Loucy (cell line): ENCODE data around the gene SCRN2.

Experiments used
- H2AFZ ChIP-seq: fragments of 200-600 bp; sonication (generic); 2 replicates; pipeline ENCODE4 v1.6.0; 2016; ENCODE audit warnings: antibody characterized with exemption, mild to moderate bottlenecking, low read length, moderate library complexity
- H3F3A ChIP-seq: fragments of 200-600 bp; 2 replicates; pipeline ENCODE4 v1.6.0; 2016; ENCODE audit warnings: antibody characterized with exemption, low read depth, mild to moderate bottlenecking
- H3K27me3 ChIP-seq: fragments of 200-600 bp; sonication (generic); 2 replicates; pipeline ENCODE4 v1.6.1; 2014; ENCODE audit warnings: low read length, mild to moderate bottlenecking; ENCODE audit not compliant: insufficient read depth, poor library complexity, severe bottlenecking
- H3K36me3 ChIP-seq: fragments of 200-600 bp; sonication (generic); 2 replicates; pipeline ENCODE4 v1.6.1; 2016; ENCODE audit warnings: low read length; ENCODE audit not compliant: insufficient read depth
- H3K4me1 ChIP-seq: fragments of 200-600 bp; sonication (generic); 2 replicates; pipeline ENCODE4 v1.5.1; 2014; ENCODE audit warnings: low read length, mild to moderate bottlenecking; ENCODE audit not compliant: insufficient read depth, poor library complexity, severe bottlenecking
- H3K4me2 ChIP-seq: fragments of 200-600 bp; sonication (generic); 2 replicates; pipeline ENCODE4 v1.6.0; 2014; ENCODE audit warnings: antibody characterized with exemption, low read length, low read depth, mild to moderate bottlenecking; ENCODE audit not compliant: poor library complexity, severe bottlenecking
- H3K4me3 ChIP-seq: fragments of 200-600 bp; sonication (generic); 2 replicates; pipeline ENCODE4 v1.5.1; 2014; ENCODE audit warnings: low read length, mild to moderate bottlenecking, mixed read lengths; ENCODE audit not compliant: poor library complexity, severe bottlenecking
- H3K79me2 ChIP-seq: fragments of 200-600 bp; sonication (generic); 2 replicates; pipeline ENCODE4 v1.6.1; 2014; ENCODE audit warnings: low read length; ENCODE audit not compliant: insufficient read depth
- H3K9ac ChIP-seq: fragments of 200-600 bp; sonication (generic); 2 replicates; pipeline ENCODE4 v1.6.0; 2014; ENCODE audit warnings: mild to moderate bottlenecking, low read depth, low read length, moderate library complexity; ENCODE audit not compliant: poor library complexity, severe bottlenecking
- H3K9me2 ChIP-seq: fragments of 200-600 bp; sonication (generic); replicated peaks from 2 replicates; pipeline ENCODE4 v1.6.1; 2016; ENCODE audit warnings: low read depth, low read length, mixed read lengths
- H3K9me3 ChIP-seq: fragments of 200-600 bp; sonication (generic); 2 replicates; pipeline ENCODE4 v1.6.1; 2014; ENCODE audit warnings: mild to moderate bottlenecking, antibody characterized with exemption, low read length, low read depth; ENCODE audit not compliant: insufficient read depth
- H4K20me1 ChIP-seq: fragments of 200-600 bp; sonication (generic); 2 replicates; pipeline ENCODE4 v1.6.0; 2014; ENCODE audit warnings: antibody characterized with exemption, low read length, mild to moderate bottlenecking; ENCODE audit not compliant: insufficient read depth, poor library complexity, severe bottlenecking
- CTCF ChIP-seq: fragments of 200-600 bp; sonication (generic); conservative IDR thresholded peaks from 2 replicates; pipeline ENCODE4 v1.5.1; 2014; ENCODE audit warnings: mild to moderate bottlenecking, antibody characterized with exemption, low read length
- EZH2phosphoT487 ChIP-seq: fragments of 200-600 bp; IDR thresholded peaks from 2 replicates; pipeline ENCODE4 v1.6.1; 2018; ENCODE audit warnings: antibody characterized with exemption, mild to moderate bottlenecking, moderate library complexity, borderline replicate concordance

The SCRN2 gene

GRCh38 chr17:47850692-47851573, 9.9 kb upstream of the SCRN2 start, which contains the start of gene SP6:
TSS of gene SP6 (minus strand) at chr17:47851163. CDS start at chr17:47848429, 2,734 bp downstream.
- TF ChIP-seq CTCF (no peak), EZH2phosphoT487 (no peak)
- no peak within 1 kb of the TSS for H3K4me3 ChIP-seq
- no peaks in the 10 kb centered on the region for H4K20me1 ChIP-seq
- H3K4me1 ChIP-seq, result no peaks in the 10 kb centered on the region
- H3F3A ChIP-seq, result no peaks in the 10 kb centered on the region
- no peaks in the 10 kb centered on the region for H3K9me2 ChIP-seq
- no peaks in the 10 kb centered on the region for H3K9me3 ChIP-seq
- no peak within 1 kb of the TSS for H3K9ac ChIP-seq
- H3K36me3 ChIP-seq, result no peaks in the 10 kb centered on the region
- no peaks in the 10 kb centered on the region for H3K79me2 ChIP-seq
- no peak within 1 kb of the TSS for H2AFZ ChIP-seq
- peaks cover 14% of the 10 kb centered on the region for H3K27me3 ChIP-seq
- no peak within 1 kb of the TSS for H3K4me2 ChIP-seq

GRCh38 chr17:47850373-47850691, 9.3 kb upstream of the SCRN2 start:
- Histone ChIP-seq H3K9me2 (no peaks in the 10 kb centered on the region), H2AFZ (no peak overlapping the region), H3K27me3 (peaks cover 14% of the 10 kb centered on the region), H4K20me1 (no peaks in the 10 kb centered on the region), H3K4me2 (no peak overlapping the region), H3K9me3 (no peaks in the 10 kb centered on the region), H3K4me3 (no peak overlapping the region), H3K79me2 (no peaks in the 10 kb centered on the region), H3K4me1 (no peaks in the 10 kb centered on the region), H3F3A (no peaks in the 10 kb centered on the region), H3K9ac (no peak overlapping the region), H3K36me3 (no peaks in the 10 kb centered on the region)
- no peak for TF ChIP-seq CTCF
- TF ChIP-seq EZH2phosphoT487, result no peak

GRCh38 chr17:47848198-47848513, 7.1 kb upstream of the SCRN2 start:
- Histone ChIP-seq H4K20me1 (no peaks in the 10 kb centered on the region), H3K79me2 (no peaks in the 10 kb centered on the region), H2AFZ (no peak overlapping the region), H3F3A (no peaks in the 10 kb centered on the region), H3K9me2 (no peaks in the 10 kb centered on the region), H3K4me3 (no peak overlapping the region), H3K4me1 (peaks cover 4% of the 10 kb centered on the region), H3K36me3 (no peaks in the 10 kb centered on the region), H3K27me3 (peaks cover 11% of the 10 kb centered on the region), H3K4me2 (no peak overlapping the region), H3K9me3 (no peaks in the 10 kb centered on the region), H3K9ac (no peak overlapping the region)
- TF ChIP-seq CTCF (no peak), EZH2phosphoT487 (no peak)
